Kidney (tissue), 14 donors: ENCODE measurements around the gene ZNF823. TPM values are rescaled to one million over a fixed set of nuclear protein-coding genes. Genes with fewer than 3 reads are reported as not detected.
A peak's percentile ranks its signal among the peaks of the same experiment; 100 is the strongest.

ENCODE experiments used
- DNase-seq, 5 donors: peaks; one replicate each; pipeline ENCODE4 v3.0.0-alpha.2; 2013 to 2020
- FAIRE-seq: peaks from 2 replicates; lab custom pipeline; 2012; peaks lifted over from hg19 to GRCh38; lab: Jason Lieb, UNC
- H3K27ac ChIP-seq, 2 donors: one replicate each; pipeline ENCODE4 v1.7.0; 2013; ENCODE audit warnings: low read depth in 2 of 2, low read length in 2 of 2, inconsistent platforms in 1 of 2
- H3K27me3 ChIP-seq: one replicate; pipeline ENCODE4 v1.7.1; 2013; ENCODE audit warnings: low read length, inconsistent platforms; ENCODE audit not compliant: control insufficient read depth, insufficient read depth
- H3K36me3 ChIP-seq, 3 donors: one replicate each; pipeline versions ENCODE4 v1.7.0 to v1.7.1; 2013; ENCODE audit warnings: low read length in 3 of 3, control low read depth in 1 of 3, inconsistent platforms in 1 of 3; ENCODE audit not compliant: insufficient read depth in 3 of 3, control insufficient read depth in 2 of 3
- H3K4me1 ChIP-seq, 3 donors: one replicate each; pipeline versions ENCODE4 v1.7.0 to v1.7.1; 2013; ENCODE audit warnings: low read length in 3 of 3, inconsistent platforms in 1 of 3, low read depth in 1 of 3; ENCODE audit not compliant: control insufficient read depth in 2 of 3, insufficient read depth in 2 of 3
- H3K4me3 ChIP-seq, 3 donors: one replicate each; pipeline versions ENCODE4 v1.7.0 to v1.8.1; 2013; ENCODE audit warnings: low read length in 3 of 3, control low read depth in 1 of 3, inconsistent platforms in 1 of 3
- H3K9ac ChIP-seq, 3 donors: one replicate each; pipeline versions ENCODE4 v1.7.0 to v1.7.1; 2013; ENCODE audit warnings: low read length in 3 of 3, control low read depth in 1 of 3, inconsistent platforms in 1 of 3
- H3K9me3 ChIP-seq, 3 donors: one replicate each; pipeline versions ENCODE4 v1.7.0 to v1.7.1; 2013; ENCODE audit warnings: low read length in 3 of 3, control low read depth in 1 of 3, inconsistent platforms in 1 of 3; ENCODE audit not compliant: control insufficient read depth in 2 of 3, insufficient read depth in 1 of 3
- intact Hi-C: fragments of 100-400 bp; cut with DNase I; formaldehyde crosslinking; loops from one replicate; pipeline ENCODE4 v1.11.1; 2022
- polyA plus RNA-seq: library from polyadenylated mRNA; stranded (reverse); fragments of 350-450 nt; fragmentation: Illumina TruSeq; extraction: RNeasy Lipid Tissue Mini Kit (QIAGEN cat#74804); gene quantifications from one replicate; pipeline ENCODE4 v1.2.3, GENCODE V29; 2014; ENCODE audit warnings: low read depth, low replicate concordance; ENCODE audit not compliant: insufficient read depth
- total RNA-seq: library from RNA; stranded (reverse); fragmentation: NEBNext Ultra II Directional; extraction: Animal tissue kit (Norgen Biotek cat#: 25700); gene quantifications from one replicate; pipeline ENCODE4 v1.2.1, GENCODE V29; 2021
- TF ChIP-seq, protein P1 (sequence below): IDR thresholded peaks from 3 replicates; pipeline ENCODE4 v1.5.1; 2012; ENCODE audit warnings: mild to moderate bottlenecking, moderate library complexity, borderline replicate concordance; ENCODE audit not compliant: insufficient read depth; ENCODE audit errors: extremely low read depth
- donor health status: control.
- donor health status: control.
- donor health status: control.
- donor health status: control.
- donor health status: control.
- donor health status: DM: yes; HTN: yes; CAD: no.
- donor health status: Normal renal cell carcinoma (clear cell type).

ZNF823 gene
- total and polyA plus RNA-seq, 2 donors from 2014 or later, result 5.6 to 12.5 TPM

DNA sequence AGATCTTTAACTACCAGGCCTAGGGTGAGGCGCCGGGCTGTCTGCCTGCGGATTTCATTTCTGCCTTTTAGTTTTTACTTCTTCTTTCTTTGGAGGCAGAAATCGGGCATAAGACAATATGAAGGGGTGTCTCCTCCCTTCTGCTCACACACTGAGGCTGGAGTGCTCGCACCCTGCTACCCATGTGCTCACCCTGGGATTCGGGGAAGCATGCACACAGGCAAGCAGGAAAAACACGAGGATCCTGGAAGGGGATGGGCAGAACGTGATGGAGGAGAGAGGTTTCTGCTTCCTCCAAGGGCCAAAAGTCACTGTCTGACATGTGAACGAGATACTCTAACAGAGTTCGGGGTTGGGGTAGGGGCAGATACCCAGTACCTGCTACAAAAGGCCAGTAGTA lies 28.4 kb downstream of the ZNF823 start:
- H3K27me3 ChIP-seq, result no peaks in the 10 kb centered on the region
- TF ChIP-seq, protein P1, sequence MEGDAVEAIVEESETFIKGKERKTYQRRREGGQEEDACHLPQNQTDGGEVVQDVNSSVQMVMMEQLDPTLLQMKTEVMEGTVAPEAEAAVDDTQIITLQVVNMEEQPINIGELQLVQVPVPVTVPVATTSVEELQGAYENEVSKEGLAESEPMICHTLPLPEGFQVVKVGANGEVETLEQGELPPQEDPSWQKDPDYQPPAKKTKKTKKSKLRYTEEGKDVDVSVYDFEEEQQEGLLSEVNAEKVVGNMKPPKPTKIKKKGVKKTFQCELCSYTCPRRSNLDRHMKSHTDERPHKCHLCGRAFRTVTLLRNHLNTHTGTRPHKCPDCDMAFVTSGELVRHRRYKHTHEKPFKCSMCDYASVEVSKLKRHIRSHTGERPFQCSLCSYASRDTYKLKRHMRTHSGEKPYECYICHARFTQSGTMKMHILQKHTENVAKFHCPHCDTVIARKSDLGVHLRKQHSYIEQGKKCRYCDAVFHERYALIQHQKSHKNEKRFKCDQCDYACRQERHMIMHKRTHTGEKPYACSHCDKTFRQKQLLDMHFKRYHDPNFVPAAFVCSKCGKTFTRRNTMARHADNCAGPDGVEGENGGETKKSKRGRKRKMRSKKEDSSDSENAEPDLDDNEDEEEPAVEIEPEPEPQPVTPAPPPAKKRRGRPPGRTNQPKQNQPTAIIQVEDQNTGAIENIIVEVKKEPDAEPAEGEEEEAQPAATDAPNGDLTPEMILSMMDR, result no peak
- no peak overlapping the region for H3K4me3 ChIP-seq
- H3K4me1 ChIP-seq, result no peaks in the 10 kb centered on the region
- no peak for FAIRE-seq
- H3K36me3 ChIP-seq, result no peaks in the 10 kb centered on the region
- no peaks in the 10 kb centered on the region for H3K9me3 ChIP-seq
- intact Hi-C loops, result no loop called here
- H3K9ac ChIP-seq, result no peak overlapping the region
- no peak overlapping the region for H3K27ac ChIP-seq
- no peak for DNase-seq

DNA sequence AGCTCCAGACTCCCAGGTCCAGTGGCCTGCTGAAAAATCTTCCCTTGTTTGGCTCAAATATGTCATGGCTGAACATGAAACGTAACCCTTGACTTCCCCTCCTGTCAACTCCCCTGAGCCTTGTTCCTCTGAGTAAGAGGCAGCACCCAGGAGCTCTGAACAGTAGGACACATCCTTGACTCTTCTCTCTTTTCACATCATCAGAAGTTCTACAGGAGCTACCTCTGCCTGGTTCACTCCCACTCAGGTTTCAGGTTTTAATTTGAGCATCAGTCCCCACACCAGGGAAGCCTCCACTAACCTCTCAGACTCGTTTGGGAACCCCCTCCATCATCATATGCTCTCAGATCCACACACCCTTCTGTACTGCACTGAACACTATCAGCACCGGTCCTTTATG lies 30.3 kb downstream of the ZNF823 start:
- intact Hi-C loops, result no loop called here
- H3K4me1 ChIP-seq, result no peaks in the 10 kb centered on the region
- H3K36me3 ChIP-seq, result no peaks in the 10 kb centered on the region
- FAIRE-seq (no peak), DNase-seq (no peak)
- H3K27me3 ChIP-seq, result no peaks in the 10 kb centered on the region
- no peak overlapping the region for H3K27ac ChIP-seq
- no peak overlapping the region for H3K4me3 ChIP-seq
- H3K9me3 ChIP-seq, result no peaks in the 10 kb centered on the region
- TF ChIP-seq, protein P1, result no peak
- no peak overlapping the region for H3K9ac ChIP-seq

DNA sequence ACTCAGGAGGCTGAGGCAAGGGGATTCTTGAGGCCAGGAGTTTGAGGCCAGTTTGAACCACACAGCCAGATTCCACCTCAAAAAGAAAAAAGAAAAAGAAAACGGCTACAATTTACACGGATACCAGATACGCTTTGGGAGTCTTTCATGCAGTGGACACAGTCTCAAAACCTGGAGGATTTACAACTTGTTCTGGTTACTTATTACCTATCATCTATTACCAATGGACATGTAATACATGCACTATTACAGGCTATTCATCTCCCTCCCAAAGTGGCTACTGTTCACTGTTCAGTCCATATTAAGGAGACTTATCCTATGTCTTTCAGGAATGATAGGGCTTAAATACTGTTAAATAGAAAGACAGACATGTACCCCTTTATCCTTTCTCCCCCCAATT lies 33.3 kb downstream of the ZNF823 start:
- no peak overlapping the region for H3K9ac ChIP-seq
- H3K27me3 ChIP-seq, result no peaks in the 10 kb centered on the region
- no peak overlapping the region for H3K27ac ChIP-seq
- H3K36me3 ChIP-seq, result no peaks in the 10 kb centered on the region
- TF ChIP-seq, protein P1, result no peak
- intact Hi-C loops, result no loop called here
- DNase-seq (peak in 2 of 5 donors; percentile 13 to 14), FAIRE-seq (no peak)
- no peak overlapping the region for H3K4me3 ChIP-seq
- H3K4me1 ChIP-seq, result no peaks in the 10 kb centered on the region
- no peaks in the 10 kb centered on the region for H3K9me3 ChIP-seq

DNA sequence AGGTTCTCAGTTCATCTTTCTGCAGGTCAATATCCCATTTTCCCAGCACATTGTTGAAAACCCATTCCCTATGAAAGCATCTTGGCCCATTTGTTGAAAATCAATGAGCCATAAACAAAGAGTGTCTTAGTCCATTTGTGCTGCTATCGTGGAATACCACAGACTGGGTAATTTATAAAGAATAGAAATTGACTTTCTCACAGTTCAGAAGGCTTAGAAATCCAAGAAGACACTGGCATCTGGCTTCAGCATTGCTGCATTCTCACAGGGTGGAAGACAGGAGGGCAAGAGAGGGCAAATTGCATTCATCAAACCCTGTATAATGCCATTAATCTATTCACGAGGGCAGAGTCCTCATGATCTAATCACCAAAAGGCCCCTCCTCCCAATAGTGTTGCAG lies 34.1 kb downstream of the ZNF823 start:
- DNase-seq, result no peak
- TF ChIP-seq, protein P1, result no peak
- intact Hi-C loops, result no loop called here
- FAIRE-seq, result no peak
- no peaks in the 10 kb centered on the region for H3K4me1 ChIP-seq
- H3K27ac ChIP-seq, result no peak overlapping the region
- H3K9ac ChIP-seq, result no peak overlapping the region
- no peaks in the 10 kb centered on the region for H3K36me3 ChIP-seq
- no peak overlapping the region for H3K4me3 ChIP-seq
- H3K9me3 ChIP-seq, result no peaks in the 10 kb centered on the region
- H3K27me3 ChIP-seq, result no peaks in the 10 kb centered on the region
